HuH-7.5 (cell line): ENCODE measurements around the gene STK24.

Source experiments
- DNase-seq: peaks from one replicate; pipeline ENCODE4 v3.0.0; 2011; ENCODE audit warnings: low spot score

Gene STK24

DNA sequence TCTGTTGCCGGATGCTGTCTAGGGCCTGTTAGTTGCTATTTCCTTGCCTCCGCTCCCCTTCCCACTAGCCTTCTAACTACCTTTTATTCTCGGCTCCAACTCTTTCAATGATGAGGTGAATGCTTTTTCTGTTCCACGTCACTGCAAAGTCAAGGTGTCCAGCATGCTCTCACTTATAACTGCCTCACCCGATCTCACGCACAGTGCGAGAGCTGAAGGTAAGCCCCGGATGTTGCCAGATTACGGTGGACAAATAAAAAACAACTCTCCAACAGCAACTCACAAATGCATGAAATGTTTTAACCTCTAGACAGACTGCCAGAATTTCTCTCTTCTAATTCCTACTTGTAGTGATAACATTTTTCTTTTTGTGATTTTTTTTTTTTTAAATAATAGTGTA, 169.9 kb downstream of the STK24 start:
- no peak for DNase-seq

DNA sequence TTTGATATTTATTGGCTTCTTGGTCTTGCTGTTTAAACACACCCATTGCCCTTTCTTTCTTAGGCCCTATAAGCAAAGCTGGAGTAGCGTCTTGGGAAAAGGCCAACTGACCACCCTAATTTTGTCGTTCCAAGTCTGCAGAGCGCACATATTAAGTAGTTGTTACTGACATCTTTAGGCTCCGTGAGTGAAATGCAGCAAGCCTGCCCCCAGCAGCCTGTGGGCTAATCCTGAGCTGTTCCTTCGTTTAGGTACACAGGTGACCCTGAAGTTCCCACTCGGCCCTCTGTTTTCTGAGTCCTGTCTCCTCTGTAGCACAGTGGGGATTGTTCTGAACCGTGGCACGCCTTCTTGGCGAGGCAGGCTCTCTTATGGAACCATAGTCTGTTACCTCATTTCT, 170.5 kb downstream of the STK24 start:
- no peak for DNase-seq

DNA sequence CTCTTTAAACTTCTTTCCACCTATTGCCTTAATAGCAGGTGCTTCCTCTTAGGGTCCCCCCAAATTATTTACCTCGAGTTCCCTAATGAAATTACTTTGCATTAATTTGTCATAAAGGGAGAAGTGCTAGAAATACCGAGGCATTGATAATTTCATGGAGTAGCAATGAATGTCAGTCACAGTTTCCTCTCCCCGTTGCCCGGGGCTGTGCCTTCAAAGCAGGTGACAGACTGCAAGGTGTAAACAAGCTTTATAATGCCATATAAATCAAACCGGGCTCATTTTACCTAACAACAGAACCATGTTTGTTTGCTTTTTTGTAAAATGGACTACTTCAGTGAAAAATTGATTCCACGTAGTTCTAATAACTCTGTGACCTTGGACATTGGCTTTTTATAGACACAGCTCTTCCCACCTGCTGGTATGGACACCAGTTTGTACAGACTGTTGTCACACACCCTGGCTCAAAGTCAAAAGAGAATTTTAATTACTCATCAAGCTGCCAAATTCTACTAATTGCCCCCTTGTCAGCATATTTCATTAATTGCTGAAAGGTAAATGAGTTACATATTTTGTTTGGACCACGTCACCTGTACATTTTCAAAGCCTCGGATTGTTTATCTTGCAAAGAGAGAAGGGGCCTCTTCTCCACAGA, 171.1 kb downstream of the STK24 start:
- DNase-seq = no peak

DNA sequence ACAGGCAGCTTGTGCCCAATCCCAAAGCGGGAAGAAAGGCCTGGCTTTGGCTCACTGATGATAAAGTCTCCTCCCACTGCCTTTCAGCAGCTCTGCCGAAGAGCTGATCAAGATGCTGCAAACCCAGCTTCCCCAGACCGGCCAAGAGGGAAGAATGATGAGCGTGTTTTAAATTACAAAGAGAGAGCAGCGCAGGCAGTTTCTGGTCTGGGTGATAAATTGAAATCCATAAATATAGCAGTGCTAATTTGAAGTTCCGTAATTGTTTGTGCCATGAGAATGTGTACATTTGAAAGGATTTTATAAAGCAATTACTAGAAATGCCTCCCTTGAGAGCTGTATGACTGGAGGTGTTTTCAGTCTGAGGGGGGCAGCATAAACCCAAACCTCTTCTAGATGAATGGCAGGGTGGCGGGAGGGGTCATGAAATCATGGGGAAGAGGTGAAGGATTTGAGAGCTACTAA, 171.8 kb downstream of the STK24 start:
- no peak for DNase-seq

DNA sequence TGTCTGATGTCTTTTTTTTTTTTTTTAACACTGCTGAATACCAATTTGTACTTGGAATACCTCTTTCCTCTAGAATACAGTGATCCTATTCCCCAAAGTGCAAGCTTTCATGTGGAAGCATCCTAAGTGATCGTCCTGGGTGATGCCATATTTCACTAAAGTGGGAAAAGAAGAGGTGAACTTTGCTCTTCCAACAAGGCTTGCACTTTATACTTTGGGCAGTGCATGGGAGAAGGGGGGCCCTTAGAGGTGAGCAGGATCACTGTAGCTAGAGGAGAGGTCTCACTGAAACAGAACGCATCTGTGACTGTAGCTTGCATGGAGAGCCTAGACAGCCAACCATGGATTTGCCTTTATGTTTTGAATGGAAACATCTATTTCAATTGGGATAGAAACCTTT, 173.8 kb downstream of the STK24 start:
- DNase-seq = no peak

DNA sequence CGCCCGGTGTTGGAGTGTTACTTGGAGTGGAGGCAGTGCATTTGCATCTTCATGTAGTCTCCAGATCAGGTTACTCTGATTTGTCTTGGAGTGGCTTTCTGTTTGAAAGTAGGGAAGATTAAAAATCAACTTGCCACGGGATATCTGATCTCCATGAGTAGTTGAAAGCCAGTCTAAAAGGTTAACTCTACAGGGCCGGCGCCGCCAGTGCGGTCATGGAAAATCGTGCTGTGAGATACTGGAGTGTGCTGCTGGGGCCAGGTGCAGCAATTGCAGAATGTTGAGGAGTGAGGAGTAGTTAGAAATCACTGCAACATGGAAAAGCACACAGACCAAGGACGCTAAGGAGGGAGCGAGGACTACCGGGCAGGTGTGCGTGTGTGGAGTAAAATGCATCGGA, 175.0 kb downstream of the STK24 start:
- DNase-seq = no peak

- no peak for DNase-seq
Measured at GRCh38 chr13:98399756-98400155, 177.2 kb downstream of the STK24 start.

DNA sequence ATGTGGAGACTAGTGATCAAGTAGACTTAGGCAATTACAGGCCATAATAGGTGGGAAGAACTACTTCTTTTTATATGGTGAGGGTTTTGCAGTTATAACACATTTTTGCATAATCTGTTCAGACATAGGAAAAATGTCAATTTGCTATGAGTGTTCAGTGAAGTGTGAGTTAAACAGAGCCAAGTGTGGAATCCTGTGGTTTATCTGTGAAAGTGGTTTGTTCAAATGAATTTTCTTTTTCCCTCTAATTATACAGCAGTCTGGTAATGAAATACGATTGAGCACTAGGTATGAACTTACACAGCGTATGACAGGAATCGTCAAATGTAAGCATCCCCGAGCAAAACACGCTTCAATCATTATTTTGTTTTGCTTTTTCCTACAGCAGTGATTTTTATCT, 178.3 kb downstream of the STK24 start:
- no peak for DNase-seq

DNA sequence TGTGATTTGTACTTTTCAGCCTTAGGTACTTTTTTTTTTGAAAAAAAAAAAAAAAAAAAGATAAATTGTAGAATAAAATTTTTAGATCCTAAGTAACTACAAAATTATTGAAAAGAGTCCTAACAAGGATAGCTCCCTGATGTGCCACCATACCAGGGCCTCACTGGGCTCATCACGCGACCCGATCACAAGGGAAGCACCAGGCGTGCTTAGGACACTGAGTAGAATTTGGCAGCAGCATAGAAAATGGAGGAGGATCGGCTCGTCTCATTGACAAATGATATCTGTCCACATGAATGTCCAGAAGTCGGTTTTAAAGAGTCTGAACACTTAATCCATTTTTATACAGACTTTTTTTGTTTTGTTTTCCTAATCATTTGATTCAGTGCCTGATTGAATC, 179.0 kb downstream of the STK24 start:
- DNase-seq = no peak

DNA sequence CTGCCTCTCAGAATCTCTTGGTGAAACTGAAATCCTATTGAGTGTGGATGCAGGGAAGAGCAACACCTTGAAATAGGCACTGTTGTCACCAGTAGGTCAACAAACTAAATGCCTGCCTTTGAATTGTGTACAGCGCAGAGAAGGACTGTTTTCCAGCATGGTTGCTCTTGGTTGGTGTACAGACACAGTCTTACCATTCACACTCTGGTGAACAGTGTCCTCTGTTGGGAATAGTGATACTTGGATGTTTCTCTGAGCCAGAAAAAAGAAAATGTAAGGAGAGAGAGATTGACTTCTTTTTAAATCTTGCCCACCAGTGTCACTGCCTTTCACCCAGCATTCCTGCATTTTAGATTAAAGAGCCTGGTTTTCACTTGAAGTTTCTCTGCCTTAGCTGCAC, 179.7 kb downstream of the STK24 start:
- no peak for DNase-seq

- no peak for DNase-seq
Measured at GRCh38 chr13:98396071-98396710, 180.7 kb downstream of the STK24 start.
